Heart right ventricle (tissue), 16 donors: ENCODE data around the gene ZNF726. TPM values are rescaled to one million over a fixed set of nuclear protein-coding genes. Genes with fewer than 3 reads are reported as not detected.

Experiments
- ATAC-seq, 8 donors: fragments of 200-7000 bp; cut with Tn5 transposase; one replicate each; pipeline ENCODE4 v1.9.1; 2020; ENCODE audit warnings: mild to moderate bottlenecking in 8 of 8, moderate library complexity in 8 of 8, moderate number of reproducible peaks in 1 of 8
- DNase-seq, 2 donors: peaks; one replicate each; pipeline ENCODE4 v3.0.0-alpha.2; 2020
- H3K27ac ChIP-seq, 10 donors: fragments of 200-600 bp; sonication (generic) in 2 of 10; one replicate each; pipeline versions ENCODE4 v1.5.0 to v1.8.0; 2020 to 2022; ENCODE audit warnings: mild to moderate bottlenecking in 3 of 10
- H3K27me3 ChIP-seq, 7 donors: fragments of 200-600 bp; one replicate each; pipeline ENCODE4 v1.8.0; 2021 to 2022; ENCODE audit warnings: mild to moderate bottlenecking in 2 of 7
- H3K36me3 ChIP-seq, 9 donors: fragments of 200-600 bp; sonication (generic) in 1 of 9; one replicate each; pipeline versions ENCODE4 v1.5.0 to v1.8.0; 2020 to 2022; ENCODE audit warnings: mild to moderate bottlenecking in 2 of 9
- H3K4me1 ChIP-seq, 9 donors: fragments of 200-600 bp; sonication (generic) in 1 of 9; one replicate each; pipeline versions ENCODE4 v1.5.0 to v1.8.0; 2020 to 2022; ENCODE audit warnings: mild to moderate bottlenecking in 4 of 9
- H3K4me3 ChIP-seq, 10 donors: fragments of 200-600 bp; sonication (generic) in 2 of 10; one replicate each; pipeline versions ENCODE4 v1.5.0 to v1.8.0; 2020 to 2022; ENCODE audit warnings: mild to moderate bottlenecking in 7 of 10, moderate library complexity in 2 of 10
- H3K9me3 ChIP-seq, 11 donors: fragments of 200-600 bp in 10 of 11; sonication (generic) in 2 of 11; one replicate each; pipeline versions ENCODE4 v1.5.0 to v1.8.0; 2013 to 2022; ENCODE audit warnings: mild to moderate bottlenecking in 2 of 11, control low read depth in 1 of 11, moderate library complexity in 1 of 11
- CTCF ChIP-seq, 9 donors: fragments of 200-600 bp; sonication (generic) in 2 of 9; IDR thresholded peaks; one replicate each; pipeline versions ENCODE4 v1.5.0 to v1.8.0; 2021 to 2022; ENCODE audit warnings: antibody characterized with exemption in 9 of 9, mild to moderate bottlenecking in 5 of 9, moderate library complexity in 1 of 9
- WGBS, 2 donors: extraction: QIAGEN DNeasy Blood & Tissue Kit; methylation state at CpG; one replicate each; pipeline ENCODE4 v1.1.7; 2013; ENCODE audit warnings: inconsistent platforms in 1 of 2; 5-methylcytosine and 5-hydroxymethylcytosine counted together
- intact Hi-C, 10 donors: fragments of 100-400 bp; cut with DNase I; formaldehyde crosslinking; loops; one replicate each; pipeline versions ENCODE4 v1.11.1 to v1.14.2; 2022
- polyA plus RNA-seq, 2 donors: library from polyadenylated mRNA; stranded (reverse); fragments of 200-250 nt; gene quantifications; one replicate each; pipeline ENCODE4 v1.2.3, GENCODE V29; 2013
- total RNA-seq, 10 donors: library from RNA; stranded (reverse); fragmentation: NEBNext Ultra II Directional in 3 of 10; extraction: Animal tissue kit (Norgen Biotek cat#: 25700) in 3 of 10; gene quantifications; one replicate each; pipeline versions ENCODE4 v1.2.1 to v1.2.4, GENCODE V29; 2021 to 2023
- donor health status: Arrhythmogenic right ventricular cardiomyopathy.
- donor health status: ischemic (EF 13 %, LVEDD 7.1; RV severe dilation, severe dysfunction).
- donor health status: healthy with polysubstance abuse.
- donor health status: DM: no; HTN: yes; CAD: no.
- donor health status: DM: no; HTN: no; CAD: no.
- donor health status: ischemic (EF 25% LVEDD 6.9; RV normal size, moderate dysfunction).
- donor health status: ischemic (EF 25% LVEDD 5.7; RV mildly dilated, moderate dysfunction).
- donor health status: healthy.
- donor health status: DM: yes; HTN: yes; CAD: no.
- donor health status: Ischemic cardiomyopathy.
- donor health status: ischemic (EF 35%, LVEDD 5.7; RV mildly dilated, moderate dysfunction).
- donor health status: nonischemic (EF 11% LVEDD 7.7; RV severe dilation, severe dysfunction).
- donor health status: DM: yes; HTN: yes; CAD: no.
- donor health status: PGD.
- donor health status: ischemic (EF 29% LVEDD 5.4; RV normal size, mild dysfunction).
- donor health status: nonischemic (EF 23%, LVEDD 6.1; RV moderate dilation, normal function).

Gene ZNF726
- total and polyA plus RNA-seq, 12 donors: 0.15 to 0.85 (median 0.44) TPM

- Histone ChIP-seq H3K27me3 (no peaks in the 10 kb centered on the region), H3K4me1 (no peaks in the 10 kb centered on the region), H3K4me3 (no peak overlapping the region), H3K27ac (no peak overlapping the region), H3K36me3 (no peaks in the 10 kb centered on the region), H3K9me3 (peaks cover 0 to 47% (median 0%) of the 10 kb centered on the region in 11 donors)
- ATAC-seq (no peak), DNase-seq (no peak)
- no peak for TF ChIP-seq CTCF (IDR thresholded peaks at IDR 0.05)
- intact Hi-C loops: no loop called here
- 95 to 96% methylated on average over 1 of the region's 1 CpG for WGBS, 2 donors
Measured at GRCh38 chr19:23943411-23943810, 28.7 kb downstream of the ZNF726 start.

GRCh38 chr19:23946569-23946968, 31.9 kb downstream of the ZNF726 start:
- no peaks in the 10 kb centered on the region for H3K36me3 ChIP-seq
- DNase-seq (no peak), ATAC-seq (no peak)
- TF ChIP-seq CTCF (IDR thresholded peaks at IDR 0.05): no peak
- H3K27ac ChIP-seq: no peak overlapping the region
- peaks cover 0 to 17% (median 0%) of the 10 kb centered on the region in 11 donors for H3K9me3 ChIP-seq
- H3K4me3 ChIP-seq: no peak overlapping the region
- H3K27me3 ChIP-seq: no peaks in the 10 kb centered on the region
- no peaks in the 10 kb centered on the region for H3K4me1 ChIP-seq
- intact Hi-C loops: no loop called here

DNA sequence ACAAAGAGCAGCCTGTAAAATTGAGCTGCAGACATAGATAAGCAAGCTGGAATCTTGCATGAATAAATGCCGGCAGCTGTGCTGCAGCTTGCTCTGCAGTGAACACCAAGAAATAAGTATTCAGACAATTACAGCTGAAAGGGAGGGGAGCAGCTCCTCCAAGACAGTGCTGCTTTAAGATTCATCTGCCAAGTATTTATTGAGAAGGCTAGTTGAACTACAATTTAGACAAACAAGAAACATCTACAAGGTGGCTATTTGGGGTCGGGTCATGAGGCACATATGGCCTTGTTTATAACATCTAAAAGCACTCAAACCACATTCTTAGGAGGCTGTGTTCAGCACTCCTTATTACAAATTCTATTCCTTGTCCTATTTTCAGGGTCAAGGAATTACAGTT, 34.9 kb downstream of the ZNF726 start:
- 80 to 87% methylated on average over 2 of the region's 2 CpGs for WGBS, 2 donors
- TF ChIP-seq CTCF (IDR thresholded peaks at IDR 0.05): no peak
- H3K36me3 ChIP-seq: no peaks in the 10 kb centered on the region
- intact Hi-C loops: no loop called here
- ATAC-seq (no peak), DNase-seq (no peak)
- no peaks in the 10 kb centered on the region for H3K4me1 ChIP-seq
- H3K27me3 ChIP-seq: no peaks in the 10 kb centered on the region
- H3K4me3 ChIP-seq: no peak overlapping the region
- H3K9me3 ChIP-seq: peaks cover 0 to 21% (median 0%) of the 10 kb centered on the region in 11 donors
- H3K27ac ChIP-seq: no peak overlapping the region

- DNase-seq (no peak), ATAC-seq (no peak)
Measured at GRCh38 chr19:23956051-23956450, 41.4 kb downstream of the ZNF726 start.

More at GRCh38 chr19:23956051-23956450, 41.4 kb downstream of the ZNF726 start:
- H3K27ac ChIP-seq: no peak overlapping the region
- H3K4me1 ChIP-seq: no peaks in the 10 kb centered on the region
- no peaks in the 10 kb centered on the region for H3K36me3 ChIP-seq
- WGBS, 2 donors: 61 to 70% methylated on average over 5 of the region's 5 CpGs
- H3K27me3 ChIP-seq: peaks cover 0 to under 1% (median 0%) of the 10 kb centered on the region in 7 donors
- peaks cover 0 to 31% (median 0%) of the 10 kb centered on the region in 11 donors for H3K9me3 ChIP-seq
- intact Hi-C loops: no loop called here
- H3K4me3 ChIP-seq: no peak overlapping the region
- no peak for TF ChIP-seq CTCF (IDR thresholded peaks at IDR 0.05)
